ENCODE results near the gene MAP7D2.

MAP7D2 gene

DNA sequence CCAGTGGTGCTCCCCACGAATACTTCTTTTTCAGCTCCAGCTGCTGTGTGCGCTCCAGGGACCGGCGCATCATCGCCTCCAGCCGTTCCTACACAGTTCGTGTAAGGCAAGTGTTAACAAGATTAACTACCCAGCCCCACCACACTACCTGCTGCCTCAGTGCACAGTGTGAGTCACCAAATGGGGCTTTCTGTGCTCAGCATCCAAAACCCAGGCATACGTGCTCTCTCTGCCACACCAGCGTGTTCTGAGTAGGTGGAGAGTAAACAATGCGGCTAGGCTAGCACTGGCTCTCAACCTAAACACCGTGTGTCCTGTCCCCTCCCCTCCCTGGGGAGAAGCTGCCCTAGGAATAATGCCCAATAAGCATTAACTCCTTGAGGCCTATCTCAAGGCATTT is 60.0 kb downstream of the MAP7D2 start:
- H3K27ac ChIP-seq = no peak overlapping the region
- peak; percentile 78 for DNase-seq (ENCODE audit: low read depth, low spot score)

DNA sequence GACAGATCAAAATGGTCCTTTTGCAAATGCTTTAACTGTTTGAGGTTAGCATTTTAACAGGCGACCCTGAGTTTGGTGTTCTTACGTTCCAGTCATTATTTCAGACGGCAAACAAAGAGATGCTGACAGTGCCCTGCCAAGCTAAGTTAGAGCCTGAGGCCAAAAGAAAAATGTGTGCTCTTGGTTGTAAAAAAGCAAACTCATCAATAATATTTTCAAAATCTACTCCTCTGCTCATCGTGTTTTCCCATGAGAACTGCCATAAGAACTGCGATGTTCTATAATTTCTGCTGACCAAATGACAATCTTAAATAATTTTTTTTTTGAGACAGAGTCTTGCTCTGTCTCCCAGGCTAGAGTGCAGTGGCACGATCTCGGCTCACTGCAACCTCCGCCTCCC is 63.2 kb downstream of the MAP7D2 start:
- no peak overlapping the region for H3K27ac ChIP-seq
- no peak for DNase-seq (ENCODE audit: low read depth, low spot score)

DNA sequence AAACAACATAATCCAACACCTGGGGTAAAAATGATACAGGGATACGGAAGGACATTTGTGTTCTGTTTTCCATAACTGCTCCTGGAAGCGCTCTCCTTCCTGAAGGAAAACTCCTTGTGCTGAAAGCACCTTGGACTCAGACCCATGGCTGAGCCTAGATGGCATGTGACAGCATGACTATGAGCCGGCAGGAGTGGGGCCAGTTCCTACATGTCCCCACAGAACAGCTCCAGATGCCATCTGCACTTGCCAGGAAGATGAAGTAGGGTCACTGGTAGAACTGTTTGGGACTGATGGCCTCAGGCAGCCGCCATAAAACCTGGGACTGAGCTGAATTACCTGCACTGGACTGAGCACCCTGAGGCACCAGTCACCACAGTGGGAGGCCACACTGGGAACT is 69.8 kb downstream of the MAP7D2 start:
- no peak for DNase-seq (ENCODE audit: low read depth, low spot score)
- H3K27ac ChIP-seq = no peak overlapping the region

DNA sequence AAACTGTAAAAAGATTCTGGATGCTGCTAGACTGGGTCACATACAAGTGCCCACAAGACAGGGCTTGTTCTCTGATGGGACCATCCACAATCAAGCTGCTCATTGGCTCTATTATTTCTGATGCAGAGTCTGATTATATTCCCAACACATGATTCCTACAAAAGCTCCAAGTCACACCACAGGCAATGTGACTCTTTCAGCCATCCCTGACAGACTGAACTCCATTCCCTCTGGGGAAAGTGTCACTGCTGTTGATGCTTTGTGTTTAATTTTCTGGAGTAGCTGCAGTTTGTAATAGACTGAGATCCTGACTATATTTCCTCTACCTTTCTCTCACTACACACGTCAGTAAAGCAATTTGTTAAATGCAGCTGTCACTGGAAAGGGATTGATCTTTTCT is 70.5 kb downstream of the MAP7D2 start:
- H3K27ac ChIP-seq = no peak overlapping the region
- DNase-seq (ENCODE audit: low read depth, low spot score) = no peak

DNA sequence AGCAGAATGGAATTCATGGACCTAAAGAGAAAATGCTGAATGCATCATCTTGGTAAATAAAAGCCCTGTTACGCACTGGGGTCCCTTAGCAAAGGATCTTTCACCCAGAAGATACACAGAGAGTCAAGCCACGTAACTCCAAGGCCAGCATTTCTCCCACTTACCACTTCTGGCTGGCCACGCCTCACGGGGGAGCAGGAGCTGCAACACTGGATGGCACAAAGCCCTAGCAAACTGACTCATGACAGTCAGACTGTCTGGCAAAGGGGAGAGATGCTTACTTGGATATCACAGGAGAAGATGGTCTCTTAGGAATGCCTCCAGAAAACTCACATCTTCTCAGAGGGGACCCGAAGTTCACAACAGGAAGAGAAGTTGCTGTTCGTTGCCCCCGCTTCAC is 74.5 kb downstream of the MAP7D2 start:
- no peak overlapping the region for H3K27ac ChIP-seq
- no peak for DNase-seq (ENCODE audit: low read depth, low spot score)

DNA sequence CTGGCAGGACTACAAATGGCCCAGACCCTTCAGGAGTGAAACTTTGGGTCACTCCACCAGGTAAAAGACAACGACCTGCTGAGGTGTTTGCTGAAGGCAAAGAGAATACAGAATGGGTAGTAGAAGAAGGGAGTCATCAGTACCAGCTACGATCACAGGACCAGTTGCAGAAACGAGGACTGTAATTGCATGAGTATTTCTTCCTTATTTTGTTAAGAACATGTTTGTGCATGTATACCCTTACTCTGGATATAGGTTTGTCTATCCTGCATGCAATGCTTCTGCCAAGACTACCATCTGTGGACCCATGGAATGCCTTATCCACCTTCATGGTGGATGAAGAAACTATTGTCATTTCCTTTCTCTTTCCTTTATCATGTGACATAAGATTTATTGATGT is 77.7 kb downstream of the MAP7D2 start:
- no peak overlapping the region for H3K27ac ChIP-seq
- no peak for DNase-seq (ENCODE audit: low read depth, low spot score)

DNA sequence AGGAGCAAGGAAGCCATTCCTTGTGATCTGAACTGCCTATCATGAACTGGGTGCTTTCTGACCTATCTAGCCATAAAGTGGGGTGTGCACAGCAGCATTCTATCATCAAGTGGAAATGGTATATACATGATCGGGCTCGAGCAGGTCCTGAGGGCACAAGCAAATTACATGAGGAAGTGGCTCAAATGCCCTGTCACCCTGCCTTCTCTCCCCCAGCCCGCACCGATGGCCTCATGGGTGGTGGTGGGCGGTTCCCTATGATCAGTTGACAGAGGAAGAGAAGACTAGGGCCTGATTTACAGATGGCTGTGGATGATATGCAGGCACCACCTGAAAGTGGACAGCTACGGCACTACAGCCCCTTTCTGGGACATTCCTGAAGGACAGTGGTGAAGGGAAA is 79.5 kb downstream of the MAP7D2 start:
- H3K27ac ChIP-seq = no peak overlapping the region
- no peak for DNase-seq (ENCODE audit: low read depth, low spot score)

DNA sequence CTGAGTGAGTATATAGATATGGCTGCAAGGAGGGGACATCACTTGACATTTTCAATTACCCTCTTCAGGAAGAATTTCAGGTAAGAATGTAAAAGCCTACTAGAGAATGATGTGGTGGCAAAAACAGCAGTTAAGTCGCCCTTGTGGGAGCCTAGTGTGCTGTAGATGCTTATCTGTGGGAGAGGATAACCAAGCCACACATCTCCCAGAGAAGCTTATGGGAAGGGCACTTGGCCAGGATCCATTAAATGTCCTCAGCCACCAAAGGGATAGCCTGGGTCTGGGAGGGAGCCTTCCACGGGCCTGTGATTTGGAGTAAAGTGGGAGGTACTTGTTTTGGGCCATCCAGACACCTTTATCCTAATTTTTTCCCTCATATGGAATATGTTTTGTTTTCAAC is 84.5 kb downstream of the MAP7D2 start:
- DNase-seq (ENCODE audit: low read depth, low spot score) = no peak
- no peak overlapping the region for H3K27ac ChIP-seq

DNA sequence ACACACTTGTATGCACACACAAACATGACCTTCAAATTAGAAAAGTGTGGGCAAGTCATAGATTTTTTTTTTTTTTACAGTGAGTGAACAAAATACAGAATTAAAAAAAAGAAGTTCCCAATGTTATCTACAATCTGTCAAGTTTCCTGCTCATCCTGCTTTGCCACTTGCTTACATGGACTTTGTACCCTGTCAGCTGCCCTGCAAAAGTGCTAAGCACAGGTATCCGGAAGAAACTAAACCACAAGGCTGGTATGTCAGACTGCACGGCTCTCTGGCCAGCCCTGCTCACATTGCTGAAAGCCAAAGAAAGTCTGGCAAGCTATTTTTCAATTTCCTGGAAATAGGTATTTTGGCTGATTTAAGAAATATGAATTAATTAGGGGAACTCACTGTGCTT is 87.0 kb downstream of the MAP7D2 start:
- no peak for DNase-seq (ENCODE audit: low read depth, low spot score)
- no peak overlapping the region for H3K27ac ChIP-seq

DNA sequence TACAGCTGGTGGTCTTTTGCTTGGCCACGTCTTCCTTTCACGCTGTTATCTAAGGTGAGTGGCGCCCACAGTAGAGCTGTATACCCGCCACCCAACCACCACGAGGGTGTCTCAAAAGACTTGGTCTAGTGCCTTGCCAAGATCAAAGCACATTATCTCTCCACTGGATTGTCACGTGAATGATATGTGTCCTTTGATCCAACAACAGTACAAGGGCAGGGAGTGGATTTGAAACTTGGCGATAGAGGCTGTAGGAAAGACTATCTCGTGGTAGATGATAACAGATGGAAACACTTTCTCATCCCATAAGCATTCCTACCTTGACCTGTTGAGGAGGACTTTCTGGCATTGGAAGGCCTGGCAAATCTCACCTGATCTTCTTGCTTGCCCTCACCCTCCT is 88.1 kb downstream of the MAP7D2 start:
- DNase-seq (ENCODE audit: low read depth, low spot score) = no peak
- H3K27ac ChIP-seq = no peak overlapping the region

DNA sequence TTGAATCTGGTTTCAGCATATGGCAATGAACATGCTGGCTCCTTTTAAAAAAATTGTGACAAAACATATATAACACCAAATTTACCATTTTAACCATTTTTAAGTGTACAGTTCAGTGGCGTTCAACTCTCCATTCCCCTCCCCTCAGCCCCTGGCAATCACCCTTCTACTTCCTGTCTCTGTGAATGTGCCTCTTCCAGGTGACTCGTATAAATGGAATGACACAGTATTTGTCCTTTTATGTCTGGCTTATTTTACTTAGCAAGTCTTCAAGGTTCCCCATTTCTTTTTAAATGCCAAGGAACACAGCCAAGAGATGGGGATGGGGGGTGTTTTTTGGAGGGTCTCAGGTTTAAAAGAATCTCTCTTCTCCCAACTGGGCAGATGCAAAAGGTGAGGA is 90.4 kb downstream of the MAP7D2 start:
- DNase-seq (ENCODE audit: low read depth, low spot score) = no peak
- no peak overlapping the region for H3K27ac ChIP-seq

DNA sequence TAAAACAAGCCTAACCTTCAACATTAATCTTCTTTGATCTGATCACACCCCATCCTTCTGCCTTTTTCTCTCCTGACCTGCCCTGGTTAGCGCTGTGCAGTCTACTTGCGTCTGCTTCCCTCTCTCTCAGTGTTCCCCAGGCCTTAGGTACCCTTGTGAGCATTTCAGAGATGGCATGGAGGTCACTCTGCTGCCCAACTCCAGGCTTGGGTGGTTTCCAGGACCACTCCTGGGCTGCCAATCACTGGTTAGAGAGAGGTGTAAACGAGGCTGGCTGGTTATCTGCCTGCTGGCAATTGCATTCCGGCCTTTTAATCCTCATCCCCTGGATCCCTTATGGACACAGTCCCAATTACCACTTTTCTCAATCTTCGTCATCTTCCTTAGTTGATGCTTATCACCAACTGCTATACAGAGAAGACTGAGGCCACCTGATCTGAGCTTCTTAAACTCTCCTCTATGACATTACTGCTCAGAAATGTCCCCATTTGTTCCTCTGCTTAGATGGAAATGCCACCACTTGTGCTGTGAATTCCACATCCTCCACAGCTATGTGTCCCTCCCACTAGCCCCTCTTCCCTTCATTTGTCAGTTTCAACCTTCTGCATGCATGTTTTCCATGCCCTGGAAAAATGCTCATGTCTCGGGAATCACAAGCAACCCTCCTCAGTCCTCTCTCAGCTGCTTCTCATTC is 96.9 kb downstream of the MAP7D2 start:
- no peak for DNase-seq (ENCODE audit: low read depth, low spot score)
- H3K27ac ChIP-seq = no peak overlapping the region

DNA sequence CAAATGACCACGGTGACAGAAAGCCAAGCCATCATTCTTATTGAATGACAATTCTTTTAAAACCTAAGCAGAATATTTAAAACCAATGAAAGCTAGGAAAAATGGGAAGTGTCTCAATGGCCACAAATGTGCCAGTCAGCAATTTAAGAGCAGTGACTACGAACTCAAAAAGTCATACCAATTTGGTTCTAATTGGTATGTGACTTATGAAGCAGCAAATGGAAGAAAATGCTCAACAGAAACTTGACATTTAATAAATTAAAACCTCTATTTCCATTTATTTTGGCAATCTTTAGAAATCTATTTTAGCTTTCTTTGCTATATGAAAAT is 100.1 kb downstream of the MAP7D2 start:
- no peak overlapping the region for H3K27ac ChIP-seq
- DNase-seq (ENCODE audit: low read depth, low spot score) = no peak

DNA sequence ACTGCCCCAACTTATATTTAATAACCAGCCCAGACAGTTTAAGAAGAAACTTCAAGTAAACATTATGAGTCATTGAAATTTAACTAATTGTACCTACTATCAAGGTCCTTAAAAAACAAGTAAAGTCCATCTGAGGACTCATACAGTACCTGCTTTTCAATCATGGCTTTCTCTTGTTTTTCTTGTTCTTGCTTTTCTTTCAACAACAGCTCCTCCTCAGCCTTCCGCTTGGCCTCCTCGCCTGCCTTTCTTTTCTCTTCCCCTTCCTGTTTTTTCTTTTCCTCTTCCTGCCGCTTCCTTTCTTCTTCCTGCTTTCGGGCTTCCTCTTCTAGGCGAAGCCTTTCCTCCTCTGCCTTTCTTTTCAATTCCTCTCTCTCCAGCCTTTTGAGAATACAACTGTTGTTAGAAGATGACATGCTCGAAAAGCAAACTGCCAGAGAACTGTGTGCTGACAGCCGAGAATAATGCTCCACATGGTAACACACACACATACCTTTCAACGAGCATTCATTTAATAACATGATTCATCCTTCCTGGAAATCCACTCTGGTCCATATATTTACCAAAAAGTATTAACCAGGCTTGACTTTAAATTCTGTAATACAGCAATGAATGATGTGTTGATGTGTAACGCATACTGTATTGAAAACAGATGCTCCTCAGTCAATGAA is 100.6 kb downstream of the MAP7D2 start:
- no peak for DNase-seq (ENCODE audit: low read depth, low spot score)
- no peak overlapping the region for H3K27ac ChIP-seq

DNA sequence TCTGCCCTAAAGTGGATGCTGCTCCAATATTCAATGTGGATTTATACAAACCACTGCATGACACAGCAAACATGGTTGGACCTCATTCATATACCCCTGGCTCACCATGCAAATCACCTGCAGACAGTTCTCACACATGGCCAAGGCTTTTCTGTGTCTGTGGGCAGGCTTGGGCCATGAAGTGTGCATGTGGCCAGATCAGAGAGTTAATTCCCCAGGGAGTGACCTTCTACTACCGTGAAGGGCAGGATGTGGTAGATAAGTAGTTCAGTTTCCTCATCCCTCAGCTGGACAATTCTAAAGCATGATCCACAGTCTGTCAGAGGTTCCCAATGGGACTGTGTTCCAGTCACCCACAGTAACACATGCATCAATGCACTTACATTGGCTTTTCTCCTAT is 101.3 kb downstream of the MAP7D2 start:
- no peak overlapping the region for H3K27ac ChIP-seq
- no peak for DNase-seq (ENCODE audit: low read depth, low spot score)

DNA sequence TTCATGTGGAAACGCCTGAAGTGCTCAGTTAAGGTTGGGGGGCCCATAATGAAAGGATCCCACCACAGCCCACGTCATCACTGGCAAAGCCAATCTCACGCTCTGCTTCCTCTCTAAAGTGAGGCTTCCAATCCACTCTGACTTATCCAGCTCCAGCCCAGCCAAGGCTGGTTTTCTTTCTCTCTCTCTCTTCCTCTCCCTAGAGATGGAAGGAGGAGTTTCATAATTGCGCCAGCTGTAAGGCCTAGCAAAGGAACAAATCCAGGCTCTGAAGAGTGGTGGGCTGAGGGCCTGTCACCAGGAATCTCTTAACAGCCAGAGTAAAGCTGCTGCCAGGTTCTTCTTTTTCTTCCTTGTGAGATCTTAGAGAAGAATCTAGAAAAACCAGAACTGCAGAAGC is 105.1 kb downstream of the MAP7D2 start:
- no peak overlapping the region for H3K27ac ChIP-seq
- no peak for DNase-seq (ENCODE audit: low read depth, low spot score)

DNA sequence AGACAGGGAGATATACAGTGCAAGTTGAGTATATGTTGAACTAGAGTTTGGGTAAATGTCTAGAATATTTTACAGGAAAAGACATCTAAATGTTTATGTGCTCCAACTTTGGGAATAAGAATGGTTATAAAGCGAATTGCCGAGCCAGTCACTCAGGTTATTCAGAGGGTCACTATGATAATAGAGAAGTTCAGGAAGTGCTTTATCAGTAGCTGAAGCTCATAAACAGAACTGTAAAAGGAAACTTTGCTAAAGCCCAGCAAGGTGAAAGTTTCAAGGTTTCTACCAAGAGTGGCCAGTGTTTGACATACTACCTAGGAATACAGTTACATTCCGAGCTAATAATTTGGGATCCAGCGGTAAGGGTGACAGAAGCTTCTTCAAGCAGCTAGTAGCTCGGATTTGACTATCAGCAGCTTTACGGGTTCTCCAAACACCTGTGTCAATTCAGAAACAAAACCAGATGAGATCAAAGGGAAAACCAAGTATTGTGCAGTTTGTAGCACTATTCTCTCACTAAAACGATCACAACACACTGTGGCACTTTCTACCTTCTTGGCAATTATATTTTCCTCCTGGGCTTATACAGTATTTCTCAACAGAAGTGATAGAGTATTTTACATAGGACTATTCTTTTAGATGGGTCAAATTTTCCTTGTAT is 108.6 kb downstream of the MAP7D2 start:
- no peak overlapping the region for H3K27ac ChIP-seq
- DNase-seq (ENCODE audit: low read depth, low spot score) = no peak

DNA sequence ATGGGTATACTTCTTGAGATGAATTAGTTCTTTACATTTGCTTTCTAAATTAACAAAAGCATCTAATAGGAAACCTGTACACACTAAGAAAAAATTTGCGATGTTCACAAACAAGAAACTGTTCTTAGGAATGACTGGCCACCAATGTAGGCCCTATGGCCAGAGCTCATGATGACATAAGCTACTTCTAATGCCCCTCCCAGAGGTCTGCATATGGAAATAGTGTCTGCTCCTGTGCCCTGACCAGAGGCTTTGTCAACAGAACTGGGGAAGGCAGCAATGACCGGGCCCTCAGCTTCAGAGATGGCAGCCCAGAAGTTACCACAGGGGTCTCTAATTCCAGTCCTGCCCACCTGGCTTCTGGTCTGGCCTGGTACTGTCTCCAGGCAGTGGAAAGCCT is 110.8 kb downstream of the MAP7D2 start:
- DNase-seq (ENCODE audit: low read depth, low spot score) = no peak
- no peak overlapping the region for H3K27ac ChIP-seq

DNA sequence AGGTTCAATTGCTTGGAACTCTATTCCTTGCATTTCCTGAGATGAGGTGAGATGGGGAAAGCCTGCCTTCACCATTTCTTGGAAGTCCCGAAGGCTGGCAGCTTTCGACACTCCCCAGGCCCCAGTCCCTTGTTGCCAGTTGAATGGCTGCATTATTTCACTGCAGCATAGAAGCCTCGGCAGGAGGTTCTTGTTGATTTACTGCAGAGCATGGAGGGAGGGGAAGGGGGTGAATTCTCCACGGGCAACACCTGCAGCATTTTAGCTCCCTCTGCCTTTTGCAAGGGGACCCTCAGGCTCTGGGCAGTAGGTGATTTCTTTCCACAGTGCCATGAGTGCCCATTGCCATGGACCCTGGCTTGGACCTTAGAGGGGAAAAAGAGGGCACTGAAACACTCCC is 115.1 kb downstream of the MAP7D2 start:
- H3K27ac ChIP-seq = no peak overlapping the region
- no peak for DNase-seq (ENCODE audit: low read depth, low spot score)

DNA sequence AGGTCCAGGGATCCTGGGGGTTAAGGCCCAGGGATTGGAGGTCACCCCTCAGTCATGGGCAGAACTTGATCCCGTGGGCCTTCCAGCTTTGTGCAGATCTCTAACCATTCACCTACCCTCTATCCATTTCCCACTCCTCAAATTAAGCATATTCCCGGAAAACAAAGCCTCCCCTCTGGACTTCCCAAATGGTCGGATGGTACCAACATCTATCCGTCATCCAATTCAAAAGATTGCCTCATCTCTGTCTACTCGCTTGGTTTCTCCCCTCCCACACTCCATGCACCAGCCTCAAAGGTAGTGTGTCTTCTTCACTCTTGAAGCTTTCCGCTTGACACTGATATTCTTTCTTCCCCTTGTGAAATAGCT is 125.4 kb downstream of the MAP7D2 start:
- DNase-seq (ENCODE audit: low read depth, low spot score) = no peak
- H3K27ac ChIP-seq = no peak overlapping the region

DNA sequence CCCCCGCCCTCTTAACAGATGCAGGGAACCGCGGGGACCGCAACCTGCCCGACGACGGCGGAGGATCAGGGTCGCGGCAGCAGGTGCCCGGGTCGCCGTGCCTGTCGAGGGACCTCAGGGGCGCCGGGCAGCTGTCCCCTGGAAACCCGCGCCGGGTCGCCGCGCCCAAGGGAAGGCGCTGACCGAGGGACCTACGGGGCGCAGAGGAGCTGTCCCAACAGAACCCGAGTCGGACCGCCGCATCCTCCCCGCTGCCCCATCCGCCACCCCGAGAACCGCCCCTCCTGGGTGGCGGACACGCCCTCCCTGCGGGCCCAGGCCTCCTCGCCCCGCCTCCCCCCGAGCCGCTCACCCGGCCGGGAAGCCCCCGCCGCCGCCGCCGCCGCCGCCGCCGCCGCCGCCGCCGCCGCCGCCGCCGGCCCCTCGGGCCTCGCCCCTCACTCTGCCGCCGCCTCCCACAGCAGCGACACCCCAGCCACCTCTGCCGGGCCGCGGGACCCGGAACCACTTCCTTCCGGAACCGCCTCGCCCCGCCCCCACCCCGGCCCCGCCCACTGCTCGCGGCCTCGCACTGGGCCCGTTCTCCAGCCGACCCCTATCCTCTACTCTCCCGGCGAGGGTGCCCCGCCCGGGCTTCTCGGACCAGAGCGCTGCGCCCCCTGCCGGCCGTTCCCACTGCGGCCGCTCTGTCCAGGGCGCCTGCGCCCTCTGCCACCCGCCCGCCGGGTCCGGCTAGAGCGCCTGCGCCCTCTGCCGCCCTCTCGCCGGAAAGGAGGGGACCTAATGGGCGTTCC is 126.0 kb downstream of the MAP7D2 start, which contains the start of gene BCLAF3:
Gene BCLAF3, minus strand, starts transcription at position 506 of the 794 bp plus-strand sequence. CDS start 20,797 bp downstream, outside the sequence.
- peak; percentile 16 for DNase-seq (ENCODE audit: low read depth, low spot score)
- H3K27ac ChIP-seq = peak within 1 kb of the TSS; percentile 42
